Measurements from ENCODE around the gene YIPF6. TPM values are rescaled to one million over a fixed set of nuclear protein-coding genes. Genes with fewer than 3 reads are reported as not detected.

Gene YIPF6
- total and polyA plus RNA-seq, 2 of the 13 experiments (the other 11 are each of a cell fraction or from before 2014, with no cell fraction given): 37.8 to 43.6 TPM

DNA sequence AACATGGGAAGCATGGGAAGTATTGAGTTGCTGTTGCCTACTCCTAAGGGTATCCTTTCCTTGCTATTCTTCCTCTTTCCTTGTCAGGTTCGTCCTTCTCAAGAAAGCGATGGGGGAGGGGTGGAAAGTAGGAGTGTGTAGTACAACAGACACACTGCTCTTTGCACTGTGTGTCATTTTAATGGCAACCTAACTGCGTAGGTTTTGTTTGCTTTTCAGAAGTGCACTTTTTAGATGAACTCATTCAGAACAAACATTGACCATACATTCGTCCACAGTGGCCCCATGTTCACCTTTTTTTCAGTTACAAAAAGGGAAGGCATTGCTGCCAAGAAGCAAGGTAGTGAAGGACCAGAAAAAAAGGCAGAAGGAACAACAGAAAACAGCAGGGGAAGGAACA lies 10.2 kb upstream of the YIPF6 start (continued):
- TF ChIP-seq, protein P1, sequence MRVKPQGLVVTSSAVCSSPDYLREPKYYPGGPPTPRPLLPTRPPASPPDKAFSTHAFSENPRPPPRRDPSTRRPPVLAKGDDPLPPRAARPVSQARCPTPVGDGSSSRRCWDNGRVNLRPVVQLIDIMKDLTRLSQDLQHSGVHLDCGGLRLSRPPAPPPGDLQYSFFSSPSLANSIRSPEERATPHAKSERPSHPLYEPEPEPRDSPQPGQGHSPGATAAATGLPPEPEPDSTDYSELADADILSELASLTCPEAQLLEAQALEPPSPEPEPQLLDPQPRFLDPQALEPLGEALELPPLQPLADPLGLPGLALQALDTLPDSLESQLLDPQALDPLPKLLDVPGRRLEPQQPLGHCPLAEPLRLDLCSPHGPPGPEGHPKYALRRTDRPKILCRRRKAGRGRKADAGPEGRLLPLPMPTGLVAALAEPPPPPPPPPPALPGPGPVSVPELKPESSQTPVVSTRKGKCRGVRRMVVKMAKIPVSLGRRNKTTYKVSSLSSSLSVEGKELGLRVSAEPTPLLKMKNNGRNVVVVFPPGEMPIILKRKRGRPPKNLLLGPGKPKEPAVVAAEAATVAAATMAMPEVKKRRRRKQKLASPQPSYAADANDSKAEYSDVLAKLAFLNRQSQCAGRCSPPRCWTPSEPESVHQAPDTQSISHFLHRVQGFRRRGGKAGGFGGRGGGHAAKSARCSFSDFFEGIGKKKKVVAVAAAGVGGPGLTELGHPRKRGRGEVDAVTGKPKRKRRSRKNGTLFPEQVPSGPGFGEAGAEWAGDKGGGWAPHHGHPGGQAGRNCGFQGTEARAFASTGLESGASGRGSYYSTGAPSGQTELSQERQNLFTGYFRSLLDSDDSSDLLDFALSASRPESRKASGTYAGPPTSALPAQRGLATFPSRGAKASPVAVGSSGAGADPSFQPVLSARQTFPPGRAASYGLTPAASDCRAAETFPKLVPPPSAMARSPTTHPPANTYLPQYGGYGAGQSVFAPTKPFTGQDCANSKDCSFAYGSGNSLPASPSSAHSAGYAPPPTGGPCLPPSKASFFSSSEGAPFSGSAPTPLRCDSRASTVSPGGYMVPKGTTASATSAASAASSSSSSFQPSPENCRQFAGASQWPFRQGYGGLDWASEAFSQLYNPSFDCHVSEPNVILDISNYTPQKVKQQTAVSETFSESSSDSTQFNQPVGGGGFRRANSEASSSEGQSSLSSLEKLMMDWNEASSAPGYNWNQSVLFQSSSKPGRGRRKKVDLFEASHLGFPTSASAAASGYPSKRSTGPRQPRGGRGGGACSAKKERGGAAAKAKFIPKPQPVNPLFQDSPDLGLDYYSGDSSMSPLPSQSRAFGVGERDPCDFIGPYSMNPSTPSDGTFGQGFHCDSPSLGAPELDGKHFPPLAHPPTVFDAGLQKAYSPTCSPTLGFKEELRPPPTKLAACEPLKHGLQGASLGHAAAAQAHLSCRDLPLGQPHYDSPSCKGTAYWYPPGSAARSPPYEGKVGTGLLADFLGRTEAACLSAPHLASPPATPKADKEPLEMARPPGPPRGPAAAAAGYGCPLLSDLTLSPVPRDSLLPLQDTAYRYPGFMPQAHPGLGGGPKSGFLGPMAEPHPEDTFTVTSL (CRISPR knock-in tag; IDR thresholded peaks at IDR 0.05; ENCODE audit: borderline replicate concordance): peak; percentile 65; the same call in 1 of the 2 replicates
- peak; percentile 63; the same call in 1 of the 2 replicates for TF ChIP-seq ZNF510 (CRISPR knock-in tag; IDR thresholded peaks at IDR 0.05; ENCODE audit: low read depth)
- peak; percentile 55; the same call in 1 of the 2 replicates for TF ChIP-seq ZMYM4 (CRISPR knock-in tag; IDR thresholded peaks at IDR 0.05)
- TF ChIP-seq YEATS4 (CRISPR knock-in tag; IDR thresholded peaks at IDR 0.05; ENCODE audit: borderline replicate concordance): no peak
- peak; percentile 41; the same call in 1 of the 2 replicates for TF ChIP-seq FOXO1 (CRISPR knock-in tag; IDR thresholded peaks at IDR 0.05)
- TF ChIP-seq ZNF256 (CRISPR knock-in tag; conservative IDR thresholded peaks at IDR 0.05): no peak
- peak; percentile 90 for TF ChIP-seq HNF4A (CRISPR knock-in tag; IDR thresholded peaks at IDR 0.05)
- peak; percentile 5; the same call in 1 of the 2 replicates for TF ChIP-seq STAG1 (CRISPR knock-in tag; IDR thresholded peaks at IDR 0.05)
- peak; percentile 45; the same call in 1 of the 2 replicates for TF ChIP-seq TBX2 (CRISPR knock-in tag; IDR thresholded peaks at IDR 0.05; ENCODE audit: borderline replicate concordance)
- peak; percentile 55; the same call in 1 of the 2 replicates for TF ChIP-seq ZNF331 (CRISPR knock-in tag; IDR thresholded peaks at IDR 0.05)
- 0 out of 2 replicates have a peak, but pooled peaks have one; percentile 3 for TF ChIP-seq ZNF7 (CRISPR knock-in tag; IDR thresholded peaks at IDR 0.05)
- 0 out of 2 replicates have a peak, but pooled peaks have one; percentile 15 for TF ChIP-seq ZNF792 (CRISPR knock-in tag; IDR thresholded peaks at IDR 0.05)
- TF ChIP-seq YEATS2 (CRISPR knock-in tag; IDR thresholded peaks at IDR 0.05; ENCODE audit: borderline replicate concordance): peak; percentile 34; the same call in 1 of the 2 replicates
- no peak for TF ChIP-seq ZNF782 (CRISPR knock-in tag; IDR thresholded peaks at IDR 0.05; ENCODE audit: borderline replicate concordance)
- 0 out of 2 replicates have a peak, but pooled peaks have one; percentile 35 for TF ChIP-seq ATF1 (CRISPR knock-in tag; IDR thresholded peaks at IDR 0.05)
- peak; percentile 29; the same call in 1 of the 2 replicates for TF ChIP-seq BCL6 (CRISPR knock-in tag; IDR thresholded peaks at IDR 0.05)
- TF ChIP-seq ZSCAN9 (CRISPR knock-in tag; IDR thresholded peaks at IDR 0.05; ENCODE audit: borderline replicate concordance): no peak
- TF ChIP-seq HNF1B (CRISPR knock-in tag; IDR thresholded peaks at IDR 0.05): peak; percentile 43; the same call in 1 of the 2 replicates
- no peak for TF ChIP-seq ZNF768 (CRISPR knock-in tag; IDR thresholded peaks at IDR 0.05)
- peak; percentile 68 for TF ChIP-seq ISL2 (CRISPR knock-in tag; IDR thresholded peaks at IDR 0.05)
- TF ChIP-seq SOX5 (CRISPR knock-in tag; IDR thresholded peaks at IDR 0.05; ENCODE audit: borderline replicate concordance): peak; percentile 48; the same call in 1 of the 2 replicates
- TF ChIP-seq PCBP1 (IDR thresholded peaks at IDR 0.05; ENCODE audit: borderline replicate concordance, low read depth, low read length): no peak
- no peak for TF ChIP-seq GPN1 (CRISPR knock-in tag; IDR thresholded peaks at IDR 0.05; ENCODE audit: borderline replicate concordance)
- TF ChIP-seq, protein P2, sequence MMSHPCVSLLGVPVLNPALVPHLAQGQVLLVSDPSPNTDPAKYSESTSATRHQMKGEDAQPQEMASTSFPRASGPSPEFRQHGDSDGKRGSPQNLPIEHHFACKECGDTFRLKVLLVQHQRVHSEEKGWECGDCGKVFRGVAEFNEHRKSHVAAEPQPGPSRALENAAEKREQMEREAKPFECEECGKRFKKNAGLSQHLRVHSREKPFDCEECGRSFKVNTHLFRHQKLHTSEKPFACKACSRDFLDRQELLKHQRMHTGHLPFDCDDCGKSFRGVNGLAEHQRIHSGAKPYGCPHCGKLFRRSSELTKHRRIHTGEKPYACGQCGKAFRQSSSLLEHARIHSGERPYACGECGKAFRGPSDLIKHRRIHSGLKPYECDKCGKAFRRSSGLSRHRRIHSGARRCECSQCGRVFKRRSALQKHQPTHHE (CRISPR knock-in tag; IDR thresholded peaks at IDR 0.05; ENCODE audit: borderline replicate concordance): no peak

Measured in HepG2 (cell line).